ENCODE data around the gene IRS2. TPM values are rescaled to one million over a fixed set of nuclear protein-coding genes. Genes with fewer than 3 reads are reported as not detected.

Gene IRS2
- total RNA-seq, 1 donor from 2014 or later: 14.9 TPM

GRCh38 chr13:109722068-109722467 is 64.3 kb downstream of the IRS2 start:
- H3K36me3 ChIP-seq: no peaks in the 10 kb centered on the region
- no peaks in the 10 kb centered on the region for H3K4me1 ChIP-seq
- no peak for DNase-seq
- H3K27me3 ChIP-seq (ENCODE audit: low read depth): no peaks in the 10 kb centered on the region
- intact Hi-C loops (cut with micrococcal nuclease): no loop called here
- TF ChIP-seq CTCF (IDR thresholded peaks at IDR 0.05; ENCODE audit: borderline replicate concordance): no peak
- no peaks in the 10 kb centered on the region for H3K9me3 ChIP-seq (replicated peaks)
- H3K27ac ChIP-seq (replicated peaks): no peak overlapping the region
- no peak overlapping the region for H3K4me3 ChIP-seq

- Histone ChIP-seq H3K4me1 (no peaks in the 10 kb centered on the region), H3K27ac (replicated peaks) (no peak overlapping the region), H3K4me3 (no peak overlapping the region), H3K36me3 (no peaks in the 10 kb centered on the region), H3K9me3 (replicated peaks) (no peaks in the 10 kb centered on the region), H3K27me3 (ENCODE audit: low read depth) (no peaks in the 10 kb centered on the region)
- intact Hi-C loops (cut with micrococcal nuclease): no loop called here
- DNase-seq: no peak
- TF ChIP-seq CTCF (IDR thresholded peaks at IDR 0.05; ENCODE audit: borderline replicate concordance): no peak
These were observed 65.6 kb downstream of the IRS2 start for GRCh38 chr13:109720758-109721184.

- intact Hi-C loops (cut with micrococcal nuclease): no loop called here
- H3K4me1 ChIP-seq: no peaks in the 10 kb centered on the region
- no peak for TF ChIP-seq CTCF (IDR thresholded peaks at IDR 0.05; ENCODE audit: borderline replicate concordance)
- peaks cover under 1% of the 10 kb centered on the region for H3K27me3 ChIP-seq (ENCODE audit: low read depth)
- DNase-seq: no peak
- no peaks in the 10 kb centered on the region for H3K9me3 ChIP-seq (replicated peaks)
- no peaks in the 10 kb centered on the region for H3K36me3 ChIP-seq
- H3K4me3 ChIP-seq: no peak overlapping the region
- no peak overlapping the region for H3K27ac ChIP-seq (replicated peaks)
These were observed 66.3 kb downstream of the IRS2 start for GRCh38 chr13:109719962-109720646.

GRCh38 chr13:109718726-109719125 is 67.7 kb downstream of the IRS2 start:
- Histone ChIP-seq H3K4me3 (no peak overlapping the region), H3K9me3 (replicated peaks) (no peaks in the 10 kb centered on the region), H3K4me1 (no peaks in the 10 kb centered on the region), H3K27me3 (ENCODE audit: low read depth) (peaks cover 7% of the 10 kb centered on the region), H3K36me3 (no peaks in the 10 kb centered on the region), H3K27ac (replicated peaks) (no peak overlapping the region)
- intact Hi-C loops (cut with micrococcal nuclease): no loop called here
- no peak for DNase-seq
- no peak for TF ChIP-seq CTCF (IDR thresholded peaks at IDR 0.05; ENCODE audit: borderline replicate concordance)

GRCh38 chr13:109717686-109718085 is 68.7 kb downstream of the IRS2 start:
- Histone ChIP-seq H3K27ac (replicated peaks) (no peak overlapping the region), H3K4me3 (no peak overlapping the region), H3K27me3 (ENCODE audit: low read depth) (peaks cover 14% of the 10 kb centered on the region), H3K9me3 (replicated peaks) (no peaks in the 10 kb centered on the region), H3K4me1 (no peaks in the 10 kb centered on the region), H3K36me3 (no peaks in the 10 kb centered on the region)
- DNase-seq: no peak
- intact Hi-C loops (cut with micrococcal nuclease): no loop called here
- no peak for TF ChIP-seq CTCF (IDR thresholded peaks at IDR 0.05; ENCODE audit: borderline replicate concordance)

All from left ventricle myocardium inferior (tissue), 1 donor.